ENCODE data around the gene HNRNPF. TPM values are rescaled to one million over a fixed set of nuclear protein-coding genes. Genes with fewer than 3 reads are reported as not detected.

The HNRNPF gene
- total RNA-seq, 2 experiments from 2014 or later, result 504 to 518 TPM

DNA sequence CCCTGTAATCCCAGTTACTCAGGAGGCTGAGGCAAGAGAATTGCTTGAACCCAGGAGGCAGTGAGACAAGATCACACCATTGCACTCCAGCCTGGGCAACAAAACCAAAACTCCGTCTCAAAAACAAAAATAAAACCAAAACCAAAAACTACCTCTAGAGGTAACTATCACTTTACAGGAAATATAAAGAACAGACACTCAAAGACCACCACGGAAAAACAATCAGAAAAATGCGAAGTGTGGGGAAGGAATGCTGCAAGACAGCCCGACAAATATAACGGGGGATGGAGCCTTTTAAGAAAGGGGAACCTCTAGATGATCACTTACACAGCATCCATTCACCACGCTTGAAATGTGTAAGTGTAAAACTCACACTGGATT is 4.3 kb downstream of the HNRNPF start:
- Mint-ChIP-seq H3K27me3 (no peaks in the 10 kb centered on the region), H3K36me3 (peaks cover 76% of the 10 kb centered on the region), H3K9me3 (no peaks in the 10 kb centered on the region), H3K4me1 (ENCODE audit: low read depth) (peaks cover 39% of the 10 kb centered on the region), H3K27ac (peak overlapping the region; percentile 100), H3K4me3 (peak overlapping the region; percentile 97)
- ChIA-PET POLR2A (interaction anchor here (1.7 to 1.9 kb wide), 3 partner anchors 8 to 15 kb away, joined by 7 to 25 read pairs (median 9); no protein-coding TSS in a partner anchor), CTCF (interaction anchor here (0.7 kb wide), 1 partner anchor 608 kb away, joined by 3 read pairs; no protein-coding TSS in a partner anchor)
- DNase-seq, result no peak
- intact Hi-C loops (cut with micrococcal nuclease), result loop anchor here (10.0 kb wide), 1 partner anchor 170 kb away; the partner anchor contains the start of gene ZNF239

DNA sequence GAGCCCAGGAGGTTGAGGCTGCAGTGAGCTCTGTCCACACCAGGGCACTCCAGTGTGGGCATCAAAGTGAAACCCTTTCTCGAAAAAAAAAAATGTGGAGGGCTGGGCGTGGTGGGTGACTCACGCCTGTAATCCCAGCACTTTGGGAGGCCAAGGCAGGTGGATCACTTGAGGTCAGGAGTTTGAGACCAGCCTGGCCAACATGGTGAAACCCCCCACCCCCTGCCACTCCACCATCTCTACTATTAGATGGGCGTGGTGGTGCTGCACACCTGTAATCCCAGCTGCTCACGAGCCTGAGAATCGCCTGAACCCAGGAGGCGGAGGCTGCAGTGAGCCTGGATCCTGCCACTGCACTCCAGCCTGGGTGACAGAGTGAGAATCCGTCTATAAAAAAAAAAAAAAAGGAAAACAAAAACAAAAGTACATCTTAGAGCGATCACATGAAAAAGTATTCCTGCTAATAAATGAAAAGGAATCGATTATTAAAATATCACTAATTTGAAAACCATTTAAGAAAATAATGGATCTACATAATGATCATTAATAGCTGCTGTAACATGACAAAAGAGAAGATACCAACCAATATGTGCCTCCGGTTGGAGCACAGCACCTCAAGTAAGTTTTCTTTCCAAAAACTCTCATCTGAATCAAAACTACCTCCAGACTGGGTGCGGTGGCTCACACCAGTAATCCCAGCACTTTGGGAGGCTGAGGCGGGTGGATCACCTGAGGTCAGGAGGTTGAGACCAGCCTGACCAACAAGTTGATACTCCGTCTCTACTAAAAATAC is 4.9 kb downstream of the HNRNPF start:
- intact Hi-C loops (cut with micrococcal nuclease), result loop anchor here (10.0 kb wide), 1 partner anchor 171 kb away; the partner anchor contains the start of gene ZNF239
- H3K27ac Mint-ChIP-seq, result peak overlapping the region; percentile 100
- peak; percentile 45 for DNase-seq
- peaks cover 79% of the 10 kb centered on the region for H3K36me3 Mint-ChIP-seq
- H3K4me1 Mint-ChIP-seq (ENCODE audit: low read depth), result peaks cover 44% of the 10 kb centered on the region
- no peaks in the 10 kb centered on the region for H3K9me3 Mint-ChIP-seq
- POLR2A ChIA-PET, result interaction anchor here (1.0 to 1.2 kb wide), 4 partner anchors 8 to 17 kb away, joined by 3 to 5 read pairs (median 4); no protein-coding TSS in a partner anchor
- no peaks in the 10 kb centered on the region for H3K27me3 Mint-ChIP-seq
- H3K4me3 Mint-ChIP-seq, result peak overlapping the region; percentile 97
- CTCF ChIA-PET, result no interaction called here

GRCh38 chr10:43402880-43403452 is 6.0 kb downstream of the HNRNPF start:
- Mint-ChIP-seq H3K9me3 (no peaks in the 10 kb centered on the region), H3K4me3 (peak overlapping the region; percentile 97), H3K27ac (peak overlapping the region; percentile 100), H3K27me3 (no peaks in the 10 kb centered on the region), H3K36me3 (peaks cover 81% of the 10 kb centered on the region), H3K4me1 (ENCODE audit: low read depth) (peaks cover 50% of the 10 kb centered on the region)
- ChIA-PET CTCF (no interaction called here), POLR2A (interaction anchor here (0.7 to 1.2 kb wide), 6 partner anchors 7 to 55 kb away, joined by 3 to 5 read pairs (median 4); no protein-coding TSS in a partner anchor)
- no peak for DNase-seq
- intact Hi-C loops (cut with micrococcal nuclease), result loop anchor here (10.0 kb wide), 1 partner anchor 172 kb away; the partner anchor contains the start of gene ZNF239

DNA sequence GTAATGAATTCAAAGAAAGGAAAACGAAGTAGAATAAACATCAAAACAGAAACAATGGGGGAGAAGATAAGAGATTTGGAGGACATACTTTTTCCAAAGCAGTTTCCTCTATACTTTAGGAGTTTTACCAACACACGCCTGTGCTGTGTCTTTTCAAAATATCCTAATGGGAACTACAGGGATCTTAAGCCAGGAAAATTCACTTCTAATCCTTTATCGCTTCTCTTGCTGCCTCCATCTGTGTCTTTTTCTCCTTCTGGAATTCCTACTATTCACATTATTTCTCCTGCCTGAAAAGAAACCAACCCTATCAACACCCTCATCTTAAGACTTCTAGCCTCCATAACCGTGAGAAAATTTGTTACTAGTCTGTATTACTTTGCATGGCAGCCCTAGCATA is 6.8 kb downstream of the HNRNPF start:
- intact Hi-C loops (cut with micrococcal nuclease), result loop anchor here (10.0 kb wide), 1 partner anchor 173 kb away; the partner anchor contains the start of gene ZNF239
- POLR2A ChIA-PET, result interaction anchor here (1.5 kb wide), 1 partner anchor 35 kb away, joined by 6 read pairs; the partner anchor contains the start of gene ZNF487
- no peaks in the 10 kb centered on the region for H3K27me3 Mint-ChIP-seq

DNA sequence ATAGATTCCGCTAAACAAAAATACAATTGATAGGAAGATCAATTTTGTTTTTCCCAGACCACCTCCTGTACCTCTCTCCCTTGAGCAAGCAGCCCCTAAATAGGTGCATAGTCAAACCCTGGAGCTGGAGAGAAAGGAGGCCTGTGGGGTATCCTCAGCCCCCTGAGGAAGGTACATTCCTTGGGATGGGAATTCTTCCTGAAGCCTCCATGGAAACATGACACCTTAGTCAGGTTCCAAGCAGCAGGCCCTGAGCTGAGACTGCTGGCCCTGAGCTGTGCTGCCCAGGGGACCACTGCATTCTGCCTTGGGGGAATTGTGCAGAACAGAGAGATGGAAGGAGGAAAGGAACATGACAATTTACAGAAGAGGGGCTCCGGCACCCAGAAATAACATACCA is 7.4 kb downstream of the HNRNPF start:
- Mint-ChIP-seq H3K27ac (peak overlapping the region; percentile 100), H3K27me3 (no peaks in the 10 kb centered on the region), H3K9me3 (no peaks in the 10 kb centered on the region), H3K36me3 (peaks cover 83% of the 10 kb centered on the region), H3K4me3 (peak overlapping the region; percentile 97), H3K4me1 (ENCODE audit: low read depth) (peaks cover 50% of the 10 kb centered on the region)
- CTCF ChIA-PET, result interaction anchor here (1.0 to 1.2 kb wide), 2 partner anchors 11 to 35 kb away, joined by 3 to 4 read pairs; partner anchors contain the start of gene ZNF487
- no peak for DNase-seq
- POLR2A ChIA-PET, result interaction anchor here (0.7 to 1.5 kb wide), 3 partner anchors 10 to 35 kb away, joined by 3 to 6 read pairs (median 4); partner anchors contain the start of gene ZNF487
- intact Hi-C loops (cut with micrococcal nuclease), result loop anchor here (10.0 kb wide), 1 partner anchor 173 kb away; the partner anchor contains the start of gene ZNF239

More for the DNA sequence above, 6.8 kb downstream of the HNRNPF start:
- Mint-ChIP-seq H3K4me3 (peak overlapping the region; percentile 97), H3K4me1 (ENCODE audit: low read depth) (peaks cover 50% of the 10 kb centered on the region), H3K27ac (peak overlapping the region; percentile 100), H3K36me3 (peaks cover 83% of the 10 kb centered on the region), H3K9me3 (no peaks in the 10 kb centered on the region)
- CTCF ChIA-PET, result no interaction called here
- no peak for DNase-seq

DNA sequence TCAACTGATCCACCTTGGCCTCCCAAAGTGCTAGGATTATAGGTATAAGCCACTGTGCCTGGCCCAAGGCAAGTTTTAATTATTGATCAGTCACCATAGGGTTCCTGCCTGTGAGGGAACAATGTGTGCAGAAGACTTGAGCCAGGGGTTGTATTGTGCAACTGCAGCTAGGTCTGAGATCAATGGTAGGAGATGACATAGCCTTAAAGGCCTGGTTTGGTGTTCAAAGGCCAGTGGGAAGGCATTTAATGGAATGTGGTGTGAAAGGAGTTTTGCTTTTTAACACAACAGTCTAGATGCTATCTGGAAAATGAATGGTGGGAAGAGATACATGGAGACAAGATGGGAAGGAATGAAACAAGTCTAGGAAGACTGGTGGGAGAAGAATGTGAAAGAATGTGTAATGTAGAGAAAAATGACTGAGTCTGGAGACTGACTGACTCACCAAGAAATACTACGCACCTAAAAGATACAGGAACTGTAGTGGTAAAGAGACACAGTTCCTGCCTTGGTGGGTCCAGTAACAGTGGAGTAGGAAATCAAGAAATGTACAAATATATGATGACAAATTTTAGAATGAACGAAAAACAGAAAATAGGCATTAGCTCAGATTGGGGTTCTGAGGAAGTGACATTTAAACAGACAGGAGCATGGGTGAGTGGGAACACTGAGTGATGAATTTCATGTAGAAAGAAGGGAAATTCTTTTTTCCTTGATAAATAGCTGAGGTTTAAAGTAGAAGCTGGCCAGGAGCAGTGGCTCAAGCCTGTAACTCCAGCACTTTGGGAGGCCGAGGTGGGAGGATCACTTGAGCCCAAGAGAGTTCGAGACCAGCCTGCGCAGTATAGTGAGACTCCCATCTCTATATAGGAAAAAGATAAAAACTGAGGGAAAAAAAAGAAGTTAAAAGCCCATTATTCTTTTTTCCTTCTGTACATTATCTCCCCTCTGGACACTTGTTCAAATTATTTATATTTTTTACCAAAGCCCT is 9.4 kb downstream of the HNRNPF start:
- Mint-ChIP-seq H3K4me3 (peak overlapping the region; percentile 97), H3K4me1 (ENCODE audit: low read depth) (peaks cover 59% of the 10 kb centered on the region), H3K36me3 (peaks cover 84% of the 10 kb centered on the region), H3K27me3 (no peaks in the 10 kb centered on the region), H3K9me3 (no peaks in the 10 kb centered on the region), H3K27ac (peak overlapping the region; percentile 100)
- intact Hi-C loops (cut with micrococcal nuclease), result loop anchor here (1.0 to 10.0 kb wide), 5 partner anchors 8 to 765 kb away; partner anchors contain the start of genes ZNF239, ZNF33B and ZNF487
- CTCF ChIA-PET, result interaction anchor here (1.4 kb wide), 2 partner anchors 20 to 260 kb away, joined by 3 to 4 read pairs; no protein-coding TSS in a partner anchor
- peak; percentile 44 for DNase-seq
- POLR2A ChIA-PET, result interaction anchor here (0.6 to 2.9 kb wide), 5 partner anchors 8 to 260 kb away, joined by 3 to 32 read pairs (median 7); partner anchors contain the start of genes HNRNPF and ZNF487

DNA sequence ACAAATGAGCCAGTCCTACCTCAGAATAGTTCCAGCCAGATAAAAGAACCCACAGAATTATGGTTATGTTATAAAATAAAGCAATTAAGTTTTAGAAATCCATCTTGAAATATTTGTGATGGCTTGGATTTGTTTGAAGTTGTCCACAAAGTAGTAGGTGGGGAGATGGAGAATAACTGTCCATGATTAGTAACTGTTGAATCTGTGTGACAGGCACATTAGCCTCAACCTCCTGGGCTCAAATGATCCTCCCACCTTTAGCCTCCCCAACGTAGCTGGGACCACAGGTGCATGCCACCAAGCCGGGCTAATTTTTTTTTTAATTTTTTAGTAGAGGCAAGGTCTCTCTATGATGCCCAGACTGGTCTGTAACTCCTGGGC is 10.1 kb downstream of the HNRNPF start:
- intact Hi-C loops (cut with micrococcal nuclease), result loop anchor here (1.0 to 10.0 kb wide), 4 partner anchors 8 to 764 kb away; partner anchors contain the start of genes ZNF33B and ZNF487
- no peaks in the 10 kb centered on the region for H3K27me3 Mint-ChIP-seq
- peak overlapping the region; percentile 100 for H3K27ac Mint-ChIP-seq
- ChIA-PET POLR2A (interaction anchor here (1.0 to 4.0 kb wide), 4 partner anchors 9 to 260 kb away, joined by 4 to 32 read pairs (median 12); partner anchors contain the start of genes CSGALNACT2 and HNRNPF), CTCF (no interaction called here)
- no peaks in the 10 kb centered on the region for H3K9me3 Mint-ChIP-seq
- DNase-seq, result no peak
- H3K36me3 Mint-ChIP-seq, result peaks cover 83% of the 10 kb centered on the region
- H3K4me3 Mint-ChIP-seq, result peak overlapping the region; percentile 81
- H3K4me1 Mint-ChIP-seq (ENCODE audit: low read depth), result peaks cover 63% of the 10 kb centered on the region

- Mint-ChIP-seq H3K4me3 (peak overlapping the region; percentile 81), H3K9me3 (no peaks in the 10 kb centered on the region), H3K27ac (peak overlapping the region; percentile 100), H3K27me3 (no peaks in the 10 kb centered on the region), H3K4me1 (ENCODE audit: low read depth) (peaks cover 63% of the 10 kb centered on the region), H3K36me3 (peaks cover 84% of the 10 kb centered on the region)
- peak; percentile 92 for DNase-seq
- ChIA-PET POLR2A (interaction anchor here (1.3 to 4.0 kb wide), 8 partner anchors 9 to 258 kb away, joined by 5 to 47 read pairs (median 20); partner anchors contain the start of genes CSGALNACT2, HNRNPF and ZNF487), CTCF (interaction anchor here (1.0 to 1.9 kb wide), 2 partner anchors 10 to 14 kb away, joined by 3 to 4 read pairs; no protein-coding TSS in a partner anchor)
- intact Hi-C loops (cut with micrococcal nuclease), result loop anchor here (1.0 to 10.0 kb wide), 4 partner anchors 23 to 762 kb away; partner anchors contain the start of genes CSGALNACT2, ZNF33B and ZNF487
Observed at GRCh38 chr10:43396928-43397624, 11.9 kb downstream of the HNRNPF start.

DNA sequence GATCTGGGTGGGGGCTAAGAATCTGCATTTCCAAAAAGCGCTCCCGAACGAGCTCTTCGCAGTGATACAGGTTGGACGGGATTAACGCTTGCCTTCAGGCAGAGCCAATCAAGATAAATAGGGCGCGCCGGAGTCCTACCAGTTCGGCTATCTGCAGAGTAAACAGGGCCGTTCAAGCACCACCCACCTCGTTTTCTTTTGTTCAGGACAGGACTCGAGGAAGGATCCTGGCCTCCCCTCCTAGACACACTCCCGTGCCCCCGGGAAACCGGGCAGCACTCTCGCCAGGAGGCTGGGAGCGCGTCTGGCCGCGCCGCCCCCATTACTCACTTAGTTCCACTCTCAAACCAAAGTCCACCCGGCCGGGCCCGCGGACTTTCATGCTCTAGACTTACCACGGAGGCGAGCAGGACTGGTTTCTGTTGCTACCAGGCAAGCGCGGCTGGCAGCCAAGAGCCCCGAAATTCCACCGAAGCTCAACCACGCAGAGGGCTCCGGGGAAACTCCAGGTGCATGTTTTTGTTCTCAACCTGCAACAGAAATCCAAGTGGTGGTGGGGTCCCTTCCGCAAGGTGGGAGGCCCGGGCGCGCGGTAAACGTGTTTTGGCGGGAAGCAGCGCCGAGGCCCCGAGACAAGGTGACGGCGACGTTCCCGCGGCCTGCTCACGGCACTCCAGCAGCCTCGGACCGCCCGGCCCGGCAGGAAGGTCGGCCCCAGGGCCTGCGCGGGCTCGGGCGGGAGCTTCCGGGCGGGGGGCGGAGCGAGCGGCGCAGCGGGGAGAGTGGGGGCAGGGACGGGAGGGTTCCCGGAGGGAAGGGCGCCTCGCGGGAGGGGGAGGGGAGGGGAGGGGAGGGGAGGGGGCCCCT is 12.7 kb downstream of the HNRNPF start:
- peak overlapping the region; percentile 81 for H3K4me3 Mint-ChIP-seq
- intact Hi-C loops (cut with micrococcal nuclease), result loop anchor here (2.0 to 10.0 kb wide), 3 partner anchors 41 to 761 kb away; partner anchors contain the start of genes CSGALNACT2, ZNF33B and ZNF487
- no peaks in the 10 kb centered on the region for H3K9me3 Mint-ChIP-seq
- ChIA-PET POLR2A (interaction anchor here (1.3 to 4.0 kb wide), 12 partner anchors 7 to 258 kb away, joined by 3 to 47 read pairs (median 12); partner anchors contain the start of genes CSGALNACT2, HNRNPF and ZNF487), CTCF (interaction anchor here (1.0 to 1.9 kb wide), 3 partner anchors 11 to 65 kb away, joined by 3 to 7 read pairs (median 4); no protein-coding TSS in a partner anchor)
- H3K27ac Mint-ChIP-seq, result peak overlapping the region; percentile 100
- H3K27me3 Mint-ChIP-seq, result no peaks in the 10 kb centered on the region
- peaks cover 63% of the 10 kb centered on the region for H3K4me1 Mint-ChIP-seq (ENCODE audit: low read depth)
- H3K36me3 Mint-ChIP-seq, result peaks cover 86% of the 10 kb centered on the region
- DNase-seq, result peak; percentile 88
